GM18867 (cell line): ENCODE results near the gene GADD45G.

ENCODE experiments used
- ATAC-seq: cut with Tn5 transposase; IDR thresholded peaks from one replicate; pipeline ENCODE4 v1.9.1; 2021; ENCODE audit warnings: mild to moderate bottlenecking, moderate library complexity; ENCODE audit not compliant: unreplicated experiment

The GADD45G gene

GRCh38 chr9:89648247-89649000 lies 43.6 kb downstream of the GADD45G start:
- no peak for ATAC-seq

GRCh38 chr9:89649039-89649691 lies 44.4 kb downstream of the GADD45G start:
- ATAC-seq = no peak

- ATAC-seq = no peak
Measured at GRCh38 chr9:89654025-89654662, 49.3 kb downstream of the GADD45G start.

DNA sequence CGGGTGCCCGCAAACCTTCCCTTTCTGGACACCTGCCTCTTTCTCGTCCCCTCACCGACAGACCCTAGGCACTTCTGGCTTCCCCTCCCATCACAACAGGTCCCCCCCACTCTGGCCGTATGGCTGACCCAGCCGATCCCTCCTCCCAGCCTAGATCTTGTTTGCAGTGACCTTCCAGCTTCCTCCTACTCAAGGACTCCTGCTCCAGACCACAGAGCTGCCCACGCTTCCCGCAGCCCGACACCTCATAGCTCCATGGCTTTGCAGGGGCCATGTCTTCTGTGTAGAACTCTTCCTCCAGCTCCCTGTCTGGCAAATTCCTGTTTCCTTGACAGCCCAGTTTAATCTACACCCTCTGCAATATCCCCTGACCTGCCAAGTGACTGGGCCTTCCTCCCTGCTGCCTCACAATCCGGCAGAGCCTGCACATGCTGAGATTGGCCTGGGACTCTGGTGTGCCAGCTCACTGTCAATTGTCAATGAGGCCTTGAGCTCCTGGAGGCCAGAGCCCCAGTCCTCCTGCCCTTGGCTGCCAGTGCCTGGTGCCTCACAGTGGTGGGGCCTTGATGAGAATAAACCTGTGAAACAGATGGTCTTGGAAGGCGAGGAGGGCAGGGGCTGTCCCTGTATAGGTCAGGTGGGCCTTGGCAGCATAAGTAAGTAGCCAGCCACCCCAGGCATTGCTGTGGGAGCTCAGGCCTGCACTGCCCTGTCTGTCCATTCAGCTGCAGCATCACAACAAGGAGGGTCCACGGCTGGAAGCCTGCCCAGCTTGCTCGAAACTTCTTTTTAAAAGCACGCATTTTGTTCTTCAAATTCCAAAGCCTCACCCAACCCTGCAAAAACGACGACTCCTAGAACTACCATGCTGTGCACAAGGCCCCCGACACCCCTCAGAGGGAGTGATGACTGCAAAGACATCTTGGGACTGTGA lies 50.5 kb downstream of the GADD45G start:
- ATAC-seq = no peak
